HAP-1 (cell line): ENCODE measurements around the gene NUDT14.

Experiments used
- DNase-seq, 2 experiments: peaks; one replicate each; pipeline ENCODE4 v3.0.0-alpha.2; 2016 to 2020; ENCODE audit warnings: low spot score in 2 of 2
- H3K27me3 ChIP-seq: fragments of 250-450 bp; sonication (Bioruptor Pico); 2 replicates; pipeline ENCODE4 v1.5.1; 2020; ENCODE audit warnings: low read depth, mild to moderate bottlenecking, moderate library complexity
- H3K36me3 ChIP-seq: fragments of 250-450 bp; sonication (Bioruptor Pico); replicated peaks from 2 replicates; pipeline ENCODE4 v1.5.1; 2020; ENCODE audit warnings: mild to moderate bottlenecking
- H3K4me1 ChIP-seq: fragments of 250-450 bp; sonication (Bioruptor Pico); 2 replicates; pipeline ENCODE4 v1.5.1; 2020; ENCODE audit warnings: mild to moderate bottlenecking
- H3K4me3 ChIP-seq: fragments of 250-450 bp; sonication (Bioruptor Pico); 2 replicates; pipeline ENCODE4 v1.5.1; 2020; ENCODE audit warnings: mild to moderate bottlenecking, moderate library complexity
- H3K9me3 ChIP-seq: fragments of 250-450 bp; sonication (Bioruptor Pico); 2 replicates; pipeline ENCODE4 v1.5.1; 2020; ENCODE audit warnings: mild to moderate bottlenecking, moderate library complexity
- in situ Hi-C: fragments of 300-500 bp; cut with MboI; formaldehyde crosslinking; loops from 3 replicates; pipeline ENCODE4 v1.14.3; 2020; ENCODE audit warnings: low sequenced_read_pairs, inconsistent platforms, mixed read lengths

NUDT14 gene

GRCh38 chr14:105207996-105208737 lies 27.1 kb upstream of the NUDT14 start:
- H3K36me3 ChIP-seq, result peaks cover 3% of the 10 kb centered on the region; the same call in 1 of the 2 replicates

GRCh38 chr14:105207460-105207901 lies 26.4 kb upstream of the NUDT14 start:
- no peaks in the 10 kb centered on the region for H3K27me3 ChIP-seq
- no peak overlapping the region for H3K4me3 ChIP-seq
- DNase-seq, result no peak
- peaks cover 3% of the 10 kb centered on the region; the same call in 1 of the 2 replicates for H3K36me3 ChIP-seq
- H3K4me1 ChIP-seq, result no peaks in the 10 kb centered on the region
- in situ Hi-C loops, result no loop called here
- H3K9me3 ChIP-seq, result no peaks in the 10 kb centered on the region

More at GRCh38 chr14:105207996-105208737, 27.1 kb upstream of the NUDT14 start:
- in situ Hi-C loops, result no loop called here
- H3K9me3 ChIP-seq, result no peaks in the 10 kb centered on the region
- H3K4me1 ChIP-seq, result no peaks in the 10 kb centered on the region
- no peak for DNase-seq
- H3K27me3 ChIP-seq, result no peaks in the 10 kb centered on the region
- H3K4me3 ChIP-seq, result no peak overlapping the region

GRCh38 chr14:105206873-105207272 lies 25.8 kb upstream of the NUDT14 start:
- no peaks in the 10 kb centered on the region for H3K9me3 ChIP-seq
- in situ Hi-C loops, result no loop called here
- no peaks in the 10 kb centered on the region for H3K4me1 ChIP-seq
- DNase-seq, result no peak
- H3K36me3 ChIP-seq, result peaks cover 3% of the 10 kb centered on the region; the same call in 1 of the 2 replicates
- no peaks in the 10 kb centered on the region for H3K27me3 ChIP-seq
- no peak overlapping the region for H3K4me3 ChIP-seq

GRCh38 chr14:105205673-105206208 lies 24.6 kb upstream of the NUDT14 start:
- no peak for DNase-seq
- Histone ChIP-seq H3K4me3 (no peak overlapping the region), H3K27me3 (no peaks in the 10 kb centered on the region), H3K36me3 (peaks cover 3% of the 10 kb centered on the region; the same call in 1 of the 2 replicates), H3K9me3 (no peaks in the 10 kb centered on the region), H3K4me1 (no peaks in the 10 kb centered on the region)
- in situ Hi-C loops, result no loop called here

GRCh38 chr14:105204931-105205672 lies 24.0 kb upstream of the NUDT14 start:
- no peaks in the 10 kb centered on the region for H3K9me3 ChIP-seq
- no peaks in the 10 kb centered on the region for H3K4me1 ChIP-seq
- no peak overlapping the region for H3K4me3 ChIP-seq
- no peak for DNase-seq
- in situ Hi-C loops, result no loop called here
- no peaks in the 10 kb centered on the region for H3K27me3 ChIP-seq
- peaks cover 2% of the 10 kb centered on the region; the same call in 1 of the 2 replicates for H3K36me3 ChIP-seq

- DNase-seq, result no peak
- no peaks in the 10 kb centered on the region for H3K9me3 ChIP-seq
- no peak overlapping the region for H3K4me3 ChIP-seq
- in situ Hi-C loops, result no loop called here
- no peaks in the 10 kb centered on the region for H3K36me3 ChIP-seq
- H3K27me3 ChIP-seq, result no peaks in the 10 kb centered on the region
- no peaks in the 10 kb centered on the region for H3K4me1 ChIP-seq
Observed at GRCh38 chr14:105204206-105204930, 23.3 kb upstream of the NUDT14 start.

- no peaks in the 10 kb centered on the region for H3K4me1 ChIP-seq
- H3K9me3 ChIP-seq, result no peaks in the 10 kb centered on the region
- no peaks in the 10 kb centered on the region for H3K36me3 ChIP-seq
- no peaks in the 10 kb centered on the region for H3K27me3 ChIP-seq
- in situ Hi-C loops, result no loop called here
- H3K4me3 ChIP-seq, result no peak overlapping the region
- DNase-seq, result no peak
Observed at GRCh38 chr14:105203701-105204100, 22.6 kb upstream of the NUDT14 start.

GRCh38 chr14:105203057-105203531 lies 22.0 kb upstream of the NUDT14 start:
- no peaks in the 10 kb centered on the region for H3K4me1 ChIP-seq
- no peaks in the 10 kb centered on the region for H3K27me3 ChIP-seq
- no peaks in the 10 kb centered on the region for H3K9me3 ChIP-seq
- peak; percentile 20 to 88 for DNase-seq
- no peak overlapping the region for H3K4me3 ChIP-seq
- H3K36me3 ChIP-seq, result no peaks in the 10 kb centered on the region
- in situ Hi-C loops, result no loop called here

- no peak overlapping the region for H3K4me3 ChIP-seq
- H3K4me1 ChIP-seq, result no peaks in the 10 kb centered on the region
Observed at GRCh38 chr14:105201925-105202513, 20.9 kb upstream of the NUDT14 start.

GRCh38 chr14:105201156-105201924 lies 20.2 kb upstream of the NUDT14 start:
- no peaks in the 10 kb centered on the region for H3K36me3 ChIP-seq
- no peak overlapping the region for H3K4me3 ChIP-seq
- H3K9me3 ChIP-seq, result no peaks in the 10 kb centered on the region
- no peak for DNase-seq
- H3K27me3 ChIP-seq, result no peaks in the 10 kb centered on the region
- H3K4me1 ChIP-seq, result no peaks in the 10 kb centered on the region
- in situ Hi-C loops, result no loop called here

More at GRCh38 chr14:105201925-105202513, 20.9 kb upstream of the NUDT14 start:
- Histone ChIP-seq H3K36me3 (no peaks in the 10 kb centered on the region), H3K9me3 (no peaks in the 10 kb centered on the region), H3K27me3 (no peaks in the 10 kb centered on the region)
- no peak for DNase-seq
- in situ Hi-C loops, result no loop called here

GRCh38 chr14:105200641-105201040 lies 19.5 kb upstream of the NUDT14 start:
- Histone ChIP-seq H3K9me3 (no peaks in the 10 kb centered on the region), H3K4me3 (no peak overlapping the region), H3K36me3 (no peaks in the 10 kb centered on the region), H3K4me1 (no peaks in the 10 kb centered on the region), H3K27me3 (0 out of 2 replicates have a peak, but pooled peaks cover 2% of the 10 kb centered on the region)
- DNase-seq, result no peak
- in situ Hi-C loops, result no loop called here

GRCh38 chr14:105200074-105200473 lies 19.0 kb upstream of the NUDT14 start:
- in situ Hi-C loops, result no loop called here
- H3K9me3 ChIP-seq, result no peaks in the 10 kb centered on the region
- H3K4me3 ChIP-seq, result no peak overlapping the region
- 0 out of 2 replicates have a peak, but pooled peaks cover 3% of the 10 kb centered on the region for H3K27me3 ChIP-seq
- H3K36me3 ChIP-seq, result no peaks in the 10 kb centered on the region
- no peak for DNase-seq
- no peaks in the 10 kb centered on the region for H3K4me1 ChIP-seq
